Gastroesophageal sphincter (tissue), 4 donors: ENCODE data around the gene PLAU. TPM values are rescaled to one million over a fixed set of nuclear protein-coding genes. Genes with fewer than 3 reads are reported as not detected.
A peak's percentile ranks its signal among the peaks of the same experiment; 100 is the strongest.

ENCODE experiments used
- ATAC-seq: fragments of 150-250 bp; one replicate; pipeline ENCODE4 v1.9.1; 2016; ENCODE audit warnings: mild to moderate bottlenecking, moderate library complexity
- H3K27ac ChIP-seq, 4 donors: fragments of 200-600 bp; sonication (generic) in 3 of 4; 1 replicate in 3 of 4; 2 replicates in 1 of 4; pipeline ENCODE4 v1.5.1; 2016 to 2019
- H3K27me3 ChIP-seq: fragments of 200-600 bp; sonication (generic); one replicate; pipeline ENCODE4 v1.5.1; 2019
- H3K36me3 ChIP-seq, 2 donors: fragments of 200-600 bp; sonication (generic); one replicate each; pipeline ENCODE4 v1.5.1; 2019; ENCODE audit warnings: control low read depth in 1 of 2
- H3K4me1 ChIP-seq, 3 donors: fragments of 200-600 bp; sonication (generic); 1 replicate in 2 of 3; 2 replicates in 1 of 3; pipeline ENCODE4 v1.5.1; 2016 to 2019; ENCODE audit warnings: control low read depth in 2 of 3
- H3K4me3 ChIP-seq, 2 donors: fragments of 200-600 bp; sonication (generic); one replicate each; pipeline ENCODE4 v1.5.1; 2019; ENCODE audit warnings: mild to moderate bottlenecking in 1 of 2, moderate library complexity in 1 of 2
- H3K9me3 ChIP-seq, 3 donors: fragments of 200-600 bp; sonication (generic); one replicate each; pipeline ENCODE4 v1.5.1; 2017 to 2019; ENCODE audit warnings: control low read depth in 2 of 3
- EP300 ChIP-seq: sonication (generic); formaldehyde crosslinking; IDR thresholded peaks from one replicate; pipeline ENCODE4 v1.6.1; 2017; ENCODE audit warnings: antibody characterized with exemption, mild to moderate bottlenecking
- POLR2A ChIP-seq, 2 donors: fragments of 450-650 bp; IDR thresholded peaks; one replicate each; pipeline ENCODE4 v1.6.1; 2017; ENCODE audit warnings: antibody characterized with exemption in 2 of 2, mild to moderate bottlenecking in 2 of 2, moderate library complexity in 1 of 2
- POLR2AphosphoS5 ChIP-seq: sonication (generic); formaldehyde crosslinking; IDR thresholded peaks from one replicate; pipeline ENCODE4 v1.6.1; 2017; ENCODE audit warnings: antibody characterized with exemption
- WGBS, 2 donors: methylation state at CpG; one replicate each; pipeline ENCODE4 v1.1.5; 2018; ENCODE audit warnings: low coverage in 1 of 2; 5-methylcytosine and 5-hydroxymethylcytosine counted together
- total RNA-seq, 4 donors: library from RNA; depleted of rRNA; stranded (reverse); fragments of >200 nt; gene quantifications; one replicate each; pipeline ENCODE4 v1.1.0, GENCODE V29; 2016
- TF ChIP-seq, protein P1 (sequence below), 4 experiments: fragments of 200-600 bp in 2 of 4; fragments of 450-650 bp in 2 of 4; sonication (generic) in 1 of 4; IDR thresholded peaks; one replicate each; pipeline ENCODE4 v1.5.1; 2017 to 2019; ENCODE audit warnings: antibody characterized with exemption in 4 of 4, mild to moderate bottlenecking in 2 of 4, moderate library complexity in 2 of 4

PLAU gene
- total RNA-seq, 4 donors from 2014 or later, result 1.1 to 43.3 (median 8.3) TPM

DNA sequence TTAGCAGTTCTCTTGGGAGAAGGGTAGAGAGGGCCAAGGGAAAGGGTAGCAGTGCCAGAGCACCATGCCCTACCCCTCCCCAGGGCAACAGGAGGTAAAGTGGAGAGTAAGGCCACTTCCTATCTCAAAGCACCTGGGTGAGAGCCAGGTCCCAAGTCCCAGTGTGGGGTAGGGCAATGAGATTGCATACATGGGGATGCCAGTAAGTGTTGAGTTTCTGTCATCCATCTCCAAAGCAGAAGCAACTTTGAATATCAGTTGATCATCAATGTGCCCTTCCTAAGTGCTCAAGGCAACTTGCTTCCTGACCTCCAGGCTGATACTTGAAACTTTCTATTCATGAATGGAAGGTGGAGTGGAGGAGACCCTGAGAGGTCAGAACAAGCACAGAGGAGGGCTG lies 34.4 kb upstream of the PLAU start:
- ATAC-seq, result no peak
- no peak overlapping the region for H3K4me3 ChIP-seq
- no peaks in the 10 kb centered on the region for H3K27me3 ChIP-seq
- peaks cover 0 to 59% (median 20%) of the 10 kb centered on the region in 3 donors for H3K4me1 ChIP-seq
- H3K27ac ChIP-seq, result peak overlapping the region in 3 of 4 donors; percentile 54 to 90 (median 62)
- peaks cover 0 to 4% of the 10 kb centered on the region in 2 donors for H3K36me3 ChIP-seq
- no peaks in the 10 kb centered on the region for H3K9me3 ChIP-seq
- TF ChIP-seq, protein P1, sequence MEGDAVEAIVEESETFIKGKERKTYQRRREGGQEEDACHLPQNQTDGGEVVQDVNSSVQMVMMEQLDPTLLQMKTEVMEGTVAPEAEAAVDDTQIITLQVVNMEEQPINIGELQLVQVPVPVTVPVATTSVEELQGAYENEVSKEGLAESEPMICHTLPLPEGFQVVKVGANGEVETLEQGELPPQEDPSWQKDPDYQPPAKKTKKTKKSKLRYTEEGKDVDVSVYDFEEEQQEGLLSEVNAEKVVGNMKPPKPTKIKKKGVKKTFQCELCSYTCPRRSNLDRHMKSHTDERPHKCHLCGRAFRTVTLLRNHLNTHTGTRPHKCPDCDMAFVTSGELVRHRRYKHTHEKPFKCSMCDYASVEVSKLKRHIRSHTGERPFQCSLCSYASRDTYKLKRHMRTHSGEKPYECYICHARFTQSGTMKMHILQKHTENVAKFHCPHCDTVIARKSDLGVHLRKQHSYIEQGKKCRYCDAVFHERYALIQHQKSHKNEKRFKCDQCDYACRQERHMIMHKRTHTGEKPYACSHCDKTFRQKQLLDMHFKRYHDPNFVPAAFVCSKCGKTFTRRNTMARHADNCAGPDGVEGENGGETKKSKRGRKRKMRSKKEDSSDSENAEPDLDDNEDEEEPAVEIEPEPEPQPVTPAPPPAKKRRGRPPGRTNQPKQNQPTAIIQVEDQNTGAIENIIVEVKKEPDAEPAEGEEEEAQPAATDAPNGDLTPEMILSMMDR (IDR thresholded peaks at IDR 0.05), result no peak
- no peak for TF ChIP-seq POLR2A (IDR thresholded peaks at IDR 0.05)
- TF ChIP-seq EP300, result no peak
- no peak for TF ChIP-seq POLR2AphosphoS5

DNA sequence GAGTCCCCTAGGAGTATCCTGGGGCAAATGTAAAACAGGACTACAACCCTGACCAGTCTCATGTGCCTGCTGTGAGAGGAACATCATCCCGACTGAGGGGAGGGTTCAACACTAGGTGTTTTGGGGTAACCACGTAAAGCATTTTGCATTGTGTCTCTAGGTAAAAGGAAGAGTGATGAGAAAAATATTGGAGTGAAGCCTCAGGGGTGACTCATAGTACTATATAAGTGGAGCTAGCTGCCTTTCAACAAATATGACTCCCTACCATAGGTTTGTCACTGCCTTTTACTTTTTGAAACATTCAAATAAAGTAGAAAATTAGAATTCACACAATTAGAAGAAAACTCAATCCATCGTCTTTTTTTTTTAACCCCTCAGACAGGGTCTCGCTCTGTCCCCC lies 34.0 kb upstream of the PLAU start:
- no peak overlapping the region for H3K4me3 ChIP-seq

DNA sequence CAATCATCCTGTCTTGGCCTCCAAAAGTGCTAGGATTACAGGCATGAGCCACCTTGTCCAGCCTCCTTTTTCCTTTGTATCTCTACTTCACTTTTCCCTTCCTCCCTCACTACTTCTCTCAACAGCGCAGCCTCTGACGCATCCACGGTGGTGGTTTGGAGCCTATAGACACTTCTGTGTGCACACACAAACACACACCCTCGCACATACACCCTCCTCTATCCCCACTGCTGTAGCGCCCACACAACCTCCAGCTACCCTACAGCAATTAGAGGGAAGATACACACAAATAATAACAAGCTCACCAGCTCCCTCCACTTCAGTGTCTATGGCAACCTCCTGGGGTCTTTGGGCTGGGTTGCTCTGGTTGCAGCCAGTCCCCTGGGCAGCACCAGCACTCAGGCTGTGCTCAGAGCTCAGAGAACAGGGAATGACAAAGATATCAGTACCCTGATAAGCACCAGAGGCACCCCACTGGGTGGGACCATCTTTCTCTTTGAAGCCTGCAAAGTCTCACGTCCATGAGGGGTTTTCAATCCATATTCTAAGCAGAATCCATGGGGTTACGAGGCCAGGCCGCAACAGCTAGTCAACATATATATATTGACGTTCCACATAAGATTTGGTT lies 33.3 kb upstream of the PLAU start:
- ATAC-seq, result no peak
- peaks cover 0 to 48% (median 11%) of the 10 kb centered on the region in 3 donors for H3K4me1 ChIP-seq
- peak overlapping the region in 3 of 4 donors; percentile 29 to 90 (median 71) for H3K27ac ChIP-seq
- TF ChIP-seq, protein P1 (IDR thresholded peaks at IDR 0.05), result no peak
- no peak for TF ChIP-seq POLR2AphosphoS5
- no peak for TF ChIP-seq POLR2A (IDR thresholded peaks at IDR 0.05)
- no peak for TF ChIP-seq EP300
- WGBS, 2 donors, result 80 to 100% methylated on average over 5 to 7 of the region's 9 CpGs
- H3K36me3 ChIP-seq, result no peaks in the 10 kb centered on the region
- H3K4me3 ChIP-seq, result no peak overlapping the region
- H3K27me3 ChIP-seq, result no peaks in the 10 kb centered on the region
- H3K9me3 ChIP-seq, result no peaks in the 10 kb centered on the region

More for the DNA sequence above, 34.0 kb upstream of the PLAU start:
- Histone ChIP-seq H3K27ac (peak overlapping the region in 3 of 4 donors; percentile 62 to 90 (median 71)), H3K4me1 (peaks cover 0 to 55% (median 18%) of the 10 kb centered on the region in 3 donors), H3K36me3 (no peaks in the 10 kb centered on the region), H3K27me3 (no peaks in the 10 kb centered on the region), H3K9me3 (no peaks in the 10 kb centered on the region)
- WGBS, 2 donors, result 63 to 84% methylated on average over 3 to 4 of the region's 4 CpGs
- TF ChIP-seq EP300, result no peak
- TF ChIP-seq, protein P1 (IDR thresholded peaks at IDR 0.05), result no peak
- TF ChIP-seq POLR2AphosphoS5, result no peak
- no peak for TF ChIP-seq POLR2A (IDR thresholded peaks at IDR 0.05)
- no peak for ATAC-seq

GRCh38 chr10:73878365-73878764 lies 32.6 kb upstream of the PLAU start:
- TF ChIP-seq EP300 (no peak), POLR2AphosphoS5 (no peak), POLR2A (IDR thresholded peaks at IDR 0.05) (no peak)
- TF ChIP-seq, protein P1 (IDR thresholded peaks at IDR 0.05), result no peak
- peaks cover 0 to 41% (median 6%) of the 10 kb centered on the region in 3 donors for H3K4me1 ChIP-seq
- no peak overlapping the region for H3K4me3 ChIP-seq
- no peaks in the 10 kb centered on the region for H3K27me3 ChIP-seq
- H3K27ac ChIP-seq, result peak overlapping the region in 2 of 4 donors; percentile 71 to 90
- H3K36me3 ChIP-seq, result no peaks in the 10 kb centered on the region
- 100% methylated on average over 1 of the region's 1 CpG for WGBS, 2 donors
- H3K9me3 ChIP-seq, result no peaks in the 10 kb centered on the region
- no peak for ATAC-seq
